Left colon (tissue), 2 donors: ENCODE results near the gene MUSK. TPM values are rescaled to one million over a fixed set of nuclear protein-coding genes. Genes with fewer than 3 reads are reported as not detected.
A peak's percentile ranks its signal among the peaks of the same experiment; 100 is the strongest.

Experiments
- ATAC-seq: fragments of 200-7000 bp; cut with Tn5 transposase; one replicate; pipeline ENCODE4 v1.9.1; 2020; ENCODE audit warnings: mild to moderate bottlenecking, moderate library complexity
- DNase-seq, 2 donors: peaks; one replicate each; pipeline ENCODE4 v3.0.0-alpha.2; 2020
- intact Hi-C, 2 donors: fragments of 100-400 bp; cut with DNase I in 1 of 2; cut with micrococcal nuclease in 1 of 2; formaldehyde crosslinking; loops; one replicate each; pipeline versions ENCODE4 v1.11.2 to v1.14.0; 2022; cut with DNase I, micrococcal nuclease
- total RNA-seq, 2 donors: library from RNA; stranded (reverse); fragmentation: NEBNext Ultra II Directional; extraction: Animal tissue kit (Norgen Biotek cat#: 25700); gene quantifications; one replicate each; pipeline ENCODE4 v1.2.1, GENCODE V29; 2021
- donor health status: DM: no; HTN: no; CAD: no.
- donor health status: DM: yes; HTN: yes; CAD: no.

The MUSK gene
- total RNA-seq, 2 donors from 2014 or later: 2.4 to 3.5 TPM

GRCh38 chr9:110835404-110835803 lies 166.8 kb downstream of the MUSK start:
- intact Hi-C loops: no loop called here
- no peak for DNase-seq
- no peak for ATAC-seq

GRCh38 chr9:110835859-110836271 lies 167.3 kb downstream of the MUSK start:
- intact Hi-C loops: no loop called here
- no peak for ATAC-seq
- no peak for DNase-seq

- ATAC-seq: no peak
- intact Hi-C loops: no loop called here
Observed at GRCh38 chr9:110837401-110838005, 168.9 kb downstream of the MUSK start.

GRCh38 chr9:110842169-110842568 lies 173.6 kb downstream of the MUSK start:
- ATAC-seq: peak; percentile 38
- DNase-seq: no peak
- intact Hi-C loops: no loop called here

More at GRCh38 chr9:110837401-110838005, 168.9 kb downstream of the MUSK start:
- DNase-seq: no peak

- DNase-seq: no peak
Observed at GRCh38 chr9:110842986-110843385, 174.4 kb downstream of the MUSK start.

GRCh38 chr9:110844121-110844520 lies 175.5 kb downstream of the MUSK start:
- intact Hi-C loops: no loop called here
- DNase-seq: no peak
- no peak for ATAC-seq

More at GRCh38 chr9:110842986-110843385, 174.4 kb downstream of the MUSK start:
- no peak for ATAC-seq
- intact Hi-C loops: no loop called here

GRCh38 chr9:110846215-110846614 lies 177.6 kb downstream of the MUSK start:
- DNase-seq: no peak
- intact Hi-C loops: no loop called here
- no peak for ATAC-seq

- DNase-seq (no peak), ATAC-seq (no peak)
- intact Hi-C loops: no loop called here
Observed at GRCh38 chr9:110847671-110848070, 179.1 kb downstream of the MUSK start.

GRCh38 chr9:110850401-110851135 lies 182.0 kb downstream of the MUSK start:
- ATAC-seq (no peak), DNase-seq (no peak)
- intact Hi-C loops: no loop called here

Other genes with a start within 250 kb of the MUSK start
- 10 to 100 TPM in 1 of 2 donors, 1 to 10 TPM in 1; 6.5 to 16.9 TPM for gene SVEP1, start 89.0 kb upstream of the MUSK start, total RNA-seq